ENCODE data around the gene NRXN3. TPM values are rescaled to one million over a fixed set of nuclear protein-coding genes. Genes with fewer than 3 reads are reported as not detected.

The NRXN3 gene
- total and polyA plus RNA-seq, 2 donors (not counting 1 experiment from before 2014, with no cell fraction given): not detected

DNA sequence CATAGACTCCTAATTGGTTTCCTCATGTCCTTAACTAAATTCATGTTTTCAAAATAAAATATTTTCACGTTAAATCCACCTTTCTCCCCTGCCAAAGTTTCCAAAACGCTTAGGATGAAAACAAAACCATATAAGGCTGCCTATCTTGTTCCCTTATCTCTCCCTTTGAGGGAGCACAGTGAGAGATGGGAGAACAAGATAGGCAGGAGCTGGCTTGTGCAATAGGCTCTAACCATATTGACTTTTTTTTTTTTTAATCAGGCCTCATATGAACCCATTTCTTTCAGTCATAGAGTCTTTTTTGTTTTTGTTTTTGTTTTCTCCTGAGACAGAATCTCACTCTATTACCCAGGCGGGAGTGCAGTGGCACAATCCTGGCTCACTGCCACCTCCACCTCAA lies 184.9 kb downstream of the NRXN3 start:
- TF ChIP-seq, protein P1, sequence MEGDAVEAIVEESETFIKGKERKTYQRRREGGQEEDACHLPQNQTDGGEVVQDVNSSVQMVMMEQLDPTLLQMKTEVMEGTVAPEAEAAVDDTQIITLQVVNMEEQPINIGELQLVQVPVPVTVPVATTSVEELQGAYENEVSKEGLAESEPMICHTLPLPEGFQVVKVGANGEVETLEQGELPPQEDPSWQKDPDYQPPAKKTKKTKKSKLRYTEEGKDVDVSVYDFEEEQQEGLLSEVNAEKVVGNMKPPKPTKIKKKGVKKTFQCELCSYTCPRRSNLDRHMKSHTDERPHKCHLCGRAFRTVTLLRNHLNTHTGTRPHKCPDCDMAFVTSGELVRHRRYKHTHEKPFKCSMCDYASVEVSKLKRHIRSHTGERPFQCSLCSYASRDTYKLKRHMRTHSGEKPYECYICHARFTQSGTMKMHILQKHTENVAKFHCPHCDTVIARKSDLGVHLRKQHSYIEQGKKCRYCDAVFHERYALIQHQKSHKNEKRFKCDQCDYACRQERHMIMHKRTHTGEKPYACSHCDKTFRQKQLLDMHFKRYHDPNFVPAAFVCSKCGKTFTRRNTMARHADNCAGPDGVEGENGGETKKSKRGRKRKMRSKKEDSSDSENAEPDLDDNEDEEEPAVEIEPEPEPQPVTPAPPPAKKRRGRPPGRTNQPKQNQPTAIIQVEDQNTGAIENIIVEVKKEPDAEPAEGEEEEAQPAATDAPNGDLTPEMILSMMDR (IDR thresholded peaks at IDR 0.05): no peak
- no peak for TF ChIP-seq EZH2 (IDR thresholded peaks at IDR 0.05; ENCODE audit: borderline replicate concordance, insufficient read depth, low read depth, low read length, poor library complexity, severe bottlenecking)
- Histone ChIP-seq H4K20me1 (ENCODE audit: control insufficient read depth, insufficient read depth, low read length, poor library complexity, severe bottlenecking) (no peaks in the 10 kb centered on the region), H3K9ac (ENCODE audit: low read length) (no peak overlapping the region), H3K4me2 (replicated peaks; ENCODE audit: low read depth, low read length, poor library complexity, severe bottlenecking) (no peak overlapping the region), H3K36me3 (replicated peaks in 1 of 2; ENCODE audit: control extremely low read depth in 1 of 2, control insufficient read depth in 1 of 2, extremely low read depth in 1 of 2, insufficient read depth in 2 of 2, low read length in 1 of 2) (no peaks in the 10 kb centered on the region), H3K79me2 (ENCODE audit: control insufficient read depth, insufficient read depth, low read length) (no peaks in the 10 kb centered on the region), H3K9me3 (ENCODE audit: control extremely low read depth in 1 of 3, control insufficient read depth in 2 of 3, insufficient read depth in 1 of 3, low read length in 2 of 3) (no peaks in the 10 kb centered on the region), H3K27ac (ENCODE audit: low read length in 2 of 2) (no peak overlapping the region), H3K27me3 (replicated peaks in 1 of 4; ENCODE audit: control extremely low read depth in 1 of 4, control insufficient read depth in 3 of 4, insufficient read depth in 4 of 4, low read length in 3 of 4) (no peaks in the 10 kb centered on the region), H3K4me1 (ENCODE audit: control insufficient read depth in 2 of 2, insufficient read depth in 2 of 2, low read length in 2 of 2) (no peaks in the 10 kb centered on the region), H3K4me3 (ENCODE audit: control extremely low read depth in 1 of 5, extremely low read depth in 1 of 5, insufficient read depth in 1 of 5, low read depth in 2 of 5, low read length in 4 of 5) (no peak overlapping the region), H2AFZ (ENCODE audit: insufficient read depth, low read depth, low read length, poor library complexity, severe bottlenecking) (no peak overlapping the region)
- Mint-ChIP-seq H3K27ac (no peak overlapping the region), H3K4me3 (no peak overlapping the region), H3K9me3 (ENCODE audit: insufficient read depth) (no peaks in the 10 kb centered on the region), H3K27me3 (no peaks in the 10 kb centered on the region), H3K4me1 (no peaks in the 10 kb centered on the region)
- DNase-seq (no peak), ATAC-seq (ENCODE audit: low read depth) (no peak)
- CTCF ChIA-PET: no interaction called here
- POLR2A ChIA-PET: no interaction called here
- WGBS (ENCODE audit: insufficient coverage): 100% methylated on average over 1 of the region's 3 CpGs
- intact Hi-C loops (cut with micrococcal nuclease): no loop called here

DNA sequence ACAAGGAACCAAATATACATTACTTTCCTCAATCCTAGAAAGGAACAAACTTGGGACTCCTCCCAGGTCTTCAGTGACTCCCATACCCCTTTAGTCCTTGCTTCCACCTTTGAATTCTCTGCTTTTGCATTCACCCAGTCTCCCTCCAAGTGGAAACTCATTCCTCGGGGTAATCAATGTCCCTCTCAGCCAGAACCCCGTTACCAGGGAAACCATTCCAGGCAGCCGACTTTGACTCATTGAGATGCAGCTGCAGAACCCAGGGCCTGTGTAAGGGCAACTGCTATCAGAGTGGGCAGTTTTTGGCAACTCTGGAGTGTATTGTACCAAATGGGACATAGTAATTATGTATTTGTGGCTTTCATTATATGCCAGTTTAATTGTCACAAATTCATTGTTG lies 186.2 kb downstream of the NRXN3 start:
- Mint-ChIP-seq H3K4me3 (no peak overlapping the region), H3K27me3 (no peaks in the 10 kb centered on the region), H3K4me1 (no peaks in the 10 kb centered on the region), H3K9me3 (ENCODE audit: insufficient read depth) (no peaks in the 10 kb centered on the region), H3K27ac (no peak overlapping the region)
- H3K9ac ChIP-seq (ENCODE audit: low read length): no peak overlapping the region
- H2AFZ ChIP-seq (ENCODE audit: insufficient read depth, low read depth, low read length, poor library complexity, severe bottlenecking): no peak overlapping the region
- no peaks in the 10 kb centered on the region for H3K79me2 ChIP-seq (ENCODE audit: control insufficient read depth, insufficient read depth, low read length)
- no peak for DNase-seq
- TF ChIP-seq, protein P1 (IDR thresholded peaks at IDR 0.05): no peak
- TF ChIP-seq EZH2 (IDR thresholded peaks at IDR 0.05; ENCODE audit: borderline replicate concordance, insufficient read depth, low read depth, low read length, poor library complexity, severe bottlenecking): no peak
- H3K36me3 ChIP-seq (replicated peaks in 1 of 2; ENCODE audit: control extremely low read depth in 1 of 2, control insufficient read depth in 1 of 2, extremely low read depth in 1 of 2, insufficient read depth in 2 of 2, low read length in 1 of 2): no peaks in the 10 kb centered on the region
- POLR2A ChIA-PET: no interaction called here
- no peak overlapping the region for H3K27ac ChIP-seq (ENCODE audit: low read length in 2 of 2)
- H3K4me1 ChIP-seq (ENCODE audit: control insufficient read depth in 2 of 2, insufficient read depth in 2 of 2, low read length in 2 of 2): no peaks in the 10 kb centered on the region
- 62% methylated on average over 3 of the region's 3 CpGs for WGBS (ENCODE audit: insufficient coverage)
- no peaks in the 10 kb centered on the region for H3K9me3 ChIP-seq (ENCODE audit: control extremely low read depth in 1 of 3, control insufficient read depth in 2 of 3, insufficient read depth in 1 of 3, low read length in 2 of 3)
- no peak for ATAC-seq (ENCODE audit: low read depth)
- no peak overlapping the region for H3K4me2 ChIP-seq (replicated peaks; ENCODE audit: low read depth, low read length, poor library complexity, severe bottlenecking)
- no peaks in the 10 kb centered on the region for H3K27me3 ChIP-seq (replicated peaks in 1 of 4; ENCODE audit: control extremely low read depth in 1 of 4, control insufficient read depth in 3 of 4, insufficient read depth in 4 of 4, low read length in 3 of 4)
- CTCF ChIA-PET: no interaction called here
- intact Hi-C loops (cut with micrococcal nuclease): no loop called here
- H4K20me1 ChIP-seq (ENCODE audit: control insufficient read depth, insufficient read depth, low read length, poor library complexity, severe bottlenecking): no peaks in the 10 kb centered on the region
- H3K4me3 ChIP-seq (ENCODE audit: control extremely low read depth in 1 of 5, extremely low read depth in 1 of 5, insufficient read depth in 1 of 5, low read depth in 2 of 5, low read length in 4 of 5): no peak overlapping the region
